ENCODE data around the gene NOS1AP.

DNA sequence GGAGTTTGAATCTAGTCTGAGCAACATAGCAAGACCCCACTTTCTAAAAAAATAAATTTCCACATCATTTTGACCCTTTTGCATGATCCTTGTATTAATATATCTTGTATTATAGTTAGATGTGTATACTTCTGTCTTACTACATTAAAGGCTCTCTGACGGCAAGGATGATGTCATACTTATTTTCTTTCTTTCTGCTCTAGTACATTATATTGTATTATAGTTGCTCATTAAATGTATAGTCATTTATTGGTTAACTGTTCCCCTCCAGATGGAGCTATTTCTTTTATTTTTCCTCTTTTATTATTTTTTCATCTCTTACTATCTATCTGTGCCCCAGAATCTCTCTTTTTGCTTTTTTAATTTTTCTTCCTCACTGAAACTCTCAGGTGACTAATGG lies 30.9 kb upstream of the NOS1AP start:
- TF ChIP-seq CTCF (IDR thresholded peaks at IDR 0.05), result no peak
- TF ChIP-seq ZNF138 (CRISPR knock-in tag; conservative IDR thresholded peaks at IDR 0.05), result no peak
- TF ChIP-seq ELF4 (CRISPR knock-in tag; IDR thresholded peaks at IDR 0.05; ENCODE audit: low read depth), result no peak

All from WTC11 (cell line).